Measurements from ENCODE around the gene CHMP4B.
A peak's percentile ranks its signal among the peaks of the same experiment; 100 is the strongest.

Gene CHMP4B

GRCh38 chr20:33841436-33841799 is 30.3 kb downstream of the CHMP4B start:
- DNase-seq: no peak

GRCh38 chr20:33842346-33842745 is 31.2 kb downstream of the CHMP4B start:
- no peak for DNase-seq

GRCh38 chr20:33843050-33843449 is 31.9 kb downstream of the CHMP4B start:
- DNase-seq: no peak

GRCh38 chr20:33843854-33844253 is 32.7 kb downstream of the CHMP4B start:
- no peak for DNase-seq

- DNase-seq: no peak
These were observed 35.3 kb downstream of the CHMP4B start for GRCh38 chr20:33846291-33846935.

- no peak for DNase-seq
These were observed 35.9 kb downstream of the CHMP4B start for GRCh38 chr20:33847006-33847405.

- no peak for DNase-seq
These were observed 37.2 kb downstream of the CHMP4B start for GRCh38 chr20:33848391-33848790.

GRCh38 chr20:33850159-33850558 is 39.0 kb downstream of the CHMP4B start:
- DNase-seq: no peak

- no peak for DNase-seq
These were observed 40.8 kb downstream of the CHMP4B start for GRCh38 chr20:33851842-33852466.

- DNase-seq: no peak
These were observed 41.7 kb downstream of the CHMP4B start for GRCh38 chr20:33852626-33853506.

GRCh38 chr20:33853507-33853813 is 42.3 kb downstream of the CHMP4B start:
- no peak for DNase-seq

- DNase-seq: no peak
These were observed 46.8 kb downstream of the CHMP4B start for GRCh38 chr20:33857722-33858563.

- DNase-seq: no peak
These were observed 47.5 kb downstream of the CHMP4B start for GRCh38 chr20:33858666-33859065.

GRCh38 chr20:33859157-33859695 is 48.1 kb downstream of the CHMP4B start:
- DNase-seq: no peak

GRCh38 chr20:33859751-33860150 is 48.6 kb downstream of the CHMP4B start:
- no peak for DNase-seq

GRCh38 chr20:33861458-33861857 is 50.3 kb downstream of the CHMP4B start:
- DNase-seq: no peak

- DNase-seq: peak; percentile 49 to 55
These were observed 51.7 kb downstream of the CHMP4B start for GRCh38 chr20:33862709-33863403.

GRCh38 chr20:33863440-33864323 is 52.5 kb downstream of the CHMP4B start:
- DNase-seq: no peak

GRCh38 chr20:33864324-33864963 is 53.3 kb downstream of the CHMP4B start:
- no peak for DNase-seq

- no peak for DNase-seq
These were observed 54.7 kb downstream of the CHMP4B start for GRCh38 chr20:33865761-33866370.
